Renal cortical epithelial cell (primary cell): Measurements from ENCODE around the gene AGTRAP. TPM values are rescaled to one million over a fixed set of nuclear protein-coding genes. Genes with fewer than 3 reads are reported as not detected.

ENCODE experiments used
- DNase-seq: peaks from one replicate; pipeline ENCODE4 v3.0.0-alpha.2; 2011; ENCODE audit warnings: low read depth
- total RNA-seq: library from RNA; depleted of rRNA; stranded (reverse); fragments of >200 nt; gene quantifications from 2 replicates; pipeline ENCODE4 v1.2.3, GENCODE V29; 2014

AGTRAP gene
- total RNA-seq, 1 donor from 2014 or later: 66.0 TPM

GRCh38 chr1:11761988-11762406 lies 26.1 kb downstream of the AGTRAP start, which contains the start of gene C1orf167:
TSS of gene C1orf167 (plus strand) at chr1:11762193. CDS start at chr1:11764401, 2,208 bp downstream.
- no peak for DNase-seq

DNA sequence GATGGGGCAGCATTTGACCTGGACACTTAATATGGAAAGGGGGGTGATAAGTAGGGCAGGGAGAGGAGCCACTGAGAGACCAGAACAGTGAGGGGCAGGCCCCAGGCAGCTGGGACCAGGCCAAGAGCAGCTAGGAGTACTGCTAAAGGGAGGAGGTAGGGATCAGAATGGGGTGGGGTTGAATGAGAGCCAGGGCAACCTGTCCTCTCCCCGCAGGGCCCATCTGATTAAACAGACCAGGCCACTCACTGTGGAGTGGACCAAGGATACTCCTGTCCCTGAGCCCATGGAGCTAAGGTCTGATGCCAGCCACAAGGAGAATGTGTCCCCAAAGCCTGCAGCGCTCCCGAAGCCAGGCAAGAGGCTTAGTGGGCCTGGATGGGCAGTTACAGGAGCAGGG lies 28.2 kb downstream of the AGTRAP start:
- DNase-seq: no peak

- no peak for DNase-seq
Measured at GRCh38 chr1:11764519-11764918, 28.6 kb downstream of the AGTRAP start.

GRCh38 chr1:11765661-11766428 lies 29.9 kb downstream of the AGTRAP start:
- no peak for DNase-seq

DNA sequence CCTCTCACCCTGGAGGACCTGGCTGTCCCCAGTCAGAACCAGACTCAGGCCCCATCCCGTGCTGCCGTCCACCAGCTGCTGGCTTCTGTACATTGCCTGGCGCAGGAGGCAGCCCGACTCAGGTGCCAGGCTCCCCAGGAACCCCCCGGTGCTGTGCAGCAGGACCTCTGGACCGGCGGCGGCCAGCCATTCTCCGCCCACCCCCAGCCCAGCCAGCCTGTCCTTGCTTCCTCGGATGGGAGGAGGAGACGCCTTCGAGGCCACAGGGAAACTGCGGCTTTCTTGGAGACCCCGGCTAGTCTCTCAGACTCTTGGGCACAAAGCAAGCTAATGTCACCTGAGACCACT lies 30.5 kb downstream of the AGTRAP start:
- no peak for DNase-seq

DNA sequence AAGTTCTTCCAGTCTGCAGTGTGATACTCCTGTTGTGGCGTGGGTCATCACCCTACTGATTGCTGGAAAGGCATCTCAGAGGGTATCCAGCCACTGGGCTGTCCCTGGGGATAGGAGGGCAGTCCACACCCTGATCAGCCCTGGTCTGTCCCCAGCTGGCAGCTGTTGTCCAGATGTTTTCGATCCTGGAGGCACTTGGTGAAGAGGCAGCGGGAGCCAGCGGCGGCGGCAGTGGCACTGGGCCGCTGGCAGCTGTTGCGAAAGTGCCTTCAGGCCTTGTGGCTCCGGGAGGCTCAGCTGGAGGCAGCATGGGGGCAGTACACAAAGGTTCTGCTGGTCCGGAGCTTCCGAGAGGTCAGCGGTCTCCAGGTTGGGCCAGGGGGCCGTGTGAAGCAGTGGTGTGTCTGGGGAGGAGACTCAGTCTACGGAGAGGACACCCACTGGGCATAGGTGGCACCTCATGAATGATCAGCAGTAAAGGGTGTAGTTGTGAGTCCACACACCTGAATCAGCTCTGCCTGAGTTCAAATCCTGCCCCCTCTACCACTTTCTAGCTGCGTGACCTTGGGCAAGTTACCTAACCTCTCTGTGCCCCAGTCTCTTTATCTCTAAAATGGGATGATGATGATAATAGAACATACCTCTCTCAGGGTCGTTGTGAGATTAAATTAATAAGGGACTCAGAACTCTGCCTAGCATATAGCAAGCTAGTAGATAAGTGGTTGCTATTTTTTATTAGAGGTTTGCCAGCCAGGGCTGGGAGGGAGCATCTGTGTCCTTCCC lies 32.2 kb downstream of the AGTRAP start:
- DNase-seq: no peak

GRCh38 chr1:11768821-11769220 lies 32.9 kb downstream of the AGTRAP start:
- DNase-seq: no peak

DNA sequence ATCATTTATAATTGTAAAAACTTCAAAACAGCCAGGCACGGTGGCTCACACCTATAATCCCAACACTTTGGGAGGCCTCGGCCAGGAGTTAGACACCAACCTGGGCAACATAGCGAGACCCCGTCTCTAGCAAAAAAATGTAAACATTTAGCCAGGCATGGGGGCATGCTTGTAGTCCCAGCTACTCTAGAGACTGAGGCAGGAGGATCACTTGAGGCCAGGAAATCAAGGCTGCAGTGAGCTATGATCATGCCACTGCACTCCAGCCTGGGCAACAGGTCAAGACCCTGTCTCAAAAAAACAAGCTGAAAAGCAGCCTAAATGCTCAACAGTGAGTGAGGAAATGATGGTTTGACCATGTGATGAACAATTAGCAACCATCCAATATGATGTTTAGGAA lies 33.3 kb downstream of the AGTRAP start:
- no peak for DNase-seq

DNA sequence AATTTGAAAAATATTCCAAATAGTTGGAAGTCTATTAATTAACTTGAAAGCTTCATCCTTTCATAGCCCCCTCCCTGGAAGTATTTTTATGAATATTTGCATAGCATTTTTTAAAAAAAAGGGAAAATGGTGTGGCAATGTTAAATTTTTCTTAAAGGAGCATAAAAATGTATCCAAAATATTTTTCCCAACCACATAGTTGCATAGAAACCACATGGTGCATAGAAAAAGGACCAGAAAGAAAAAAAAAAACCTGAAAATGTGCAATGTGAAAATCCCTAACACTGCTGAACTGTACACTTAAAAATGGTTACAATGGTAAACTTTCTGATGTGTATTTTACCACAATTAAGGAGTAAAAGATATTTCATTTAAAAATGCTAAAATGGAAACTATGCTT lies 34.1 kb downstream of the AGTRAP start:
- DNase-seq: no peak

GRCh38 chr1:11771481-11772043 lies 35.6 kb downstream of the AGTRAP start:
- DNase-seq: no peak

GRCh38 chr1:11772458-11772857 lies 36.5 kb downstream of the AGTRAP start:
- DNase-seq: no peak

DNA sequence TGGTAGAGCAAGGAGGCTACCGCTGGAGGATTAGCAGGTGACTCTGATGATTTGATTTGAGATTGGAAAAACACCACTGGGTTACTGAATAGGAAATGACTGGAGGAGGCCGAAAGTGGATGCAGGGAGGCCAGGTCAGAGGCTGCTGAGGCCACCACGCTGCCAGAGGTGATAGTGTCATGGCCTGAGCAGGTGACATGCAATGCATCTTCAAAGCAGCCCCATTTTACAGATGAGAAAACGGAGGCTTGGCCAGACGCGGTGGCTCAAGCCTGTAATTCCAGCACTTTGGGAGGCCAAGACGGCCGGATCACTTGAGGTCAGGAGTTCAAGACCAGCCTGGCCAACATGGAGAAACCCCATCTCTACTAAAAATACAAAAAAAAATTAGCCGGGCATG lies 38.8 kb downstream of the AGTRAP start:
- no peak for DNase-seq

DNA sequence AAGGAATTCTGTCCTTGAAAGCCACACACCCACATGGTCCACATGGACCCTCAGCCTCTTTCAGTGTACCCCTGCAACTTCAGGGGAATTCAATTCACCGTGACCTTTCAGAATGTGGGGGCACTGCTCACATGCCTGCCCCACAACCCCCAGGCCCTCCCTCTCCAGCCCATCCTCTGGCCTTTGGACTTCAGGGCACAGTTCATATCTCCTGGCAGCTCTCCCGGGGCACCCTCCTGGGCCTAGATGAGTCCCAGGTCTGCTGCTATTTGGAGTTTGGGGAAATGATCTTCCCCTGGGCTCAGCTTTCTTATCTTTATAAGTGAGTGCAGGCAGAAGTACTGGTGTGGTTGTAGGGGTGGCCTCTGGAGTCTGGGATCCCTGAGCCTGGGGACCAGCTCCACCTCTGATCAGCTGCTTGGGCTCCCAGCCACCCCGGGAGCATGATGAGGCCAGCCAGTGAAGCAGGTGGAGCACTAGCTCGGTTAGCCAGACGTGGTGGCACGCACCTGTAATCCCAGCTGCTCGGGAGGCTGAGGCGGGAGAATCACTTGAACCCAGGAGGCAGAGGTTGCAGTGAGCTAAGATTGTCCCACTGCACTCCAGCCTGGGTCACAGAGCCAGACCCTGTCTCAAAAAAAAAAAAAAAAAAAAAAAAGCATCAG lies 41.9 kb downstream of the AGTRAP start:
- DNase-seq: no peak

GRCh38 chr1:11778336-11778735 lies 42.4 kb downstream of the AGTRAP start:
- DNase-seq: no peak

GRCh38 chr1:11778844-11779623 lies 43.1 kb downstream of the AGTRAP start:
- DNase-seq: no peak

DNA sequence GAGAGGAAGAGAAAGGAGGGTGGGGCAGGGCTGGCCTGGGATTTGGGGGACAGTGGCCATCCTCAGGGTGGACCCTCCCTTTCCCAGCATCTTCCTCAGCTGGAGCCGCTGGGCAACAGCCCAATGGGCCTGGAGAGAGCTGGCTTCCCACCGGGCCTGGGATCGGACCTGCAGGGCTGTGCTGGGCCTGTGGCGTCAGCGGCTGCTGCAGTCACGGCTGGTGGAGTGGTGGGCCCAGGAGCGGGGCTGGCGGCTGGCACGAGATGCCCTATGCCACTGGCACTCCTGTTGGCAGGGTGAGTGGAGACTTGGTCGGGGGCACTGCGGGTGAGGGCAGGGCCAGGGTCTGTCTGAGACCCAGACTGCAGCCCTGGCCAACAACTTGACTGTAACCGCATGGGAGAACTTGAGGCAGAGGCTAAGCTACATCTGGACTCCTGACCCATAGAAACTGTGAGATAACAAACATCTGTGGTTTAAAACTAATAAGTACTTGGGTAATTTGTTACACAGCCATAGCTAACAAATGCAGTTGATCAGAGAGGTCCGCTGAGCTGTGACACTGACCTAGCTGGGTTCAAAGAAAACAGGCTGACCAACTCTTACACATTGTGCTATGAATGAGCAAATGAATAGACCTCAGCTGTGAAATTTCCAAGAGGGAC lies 43.9 kb downstream of the AGTRAP start:
- no peak for DNase-seq

GRCh38 chr1:11780380-11781147 lies 44.6 kb downstream of the AGTRAP start:
- no peak for DNase-seq

DNA sequence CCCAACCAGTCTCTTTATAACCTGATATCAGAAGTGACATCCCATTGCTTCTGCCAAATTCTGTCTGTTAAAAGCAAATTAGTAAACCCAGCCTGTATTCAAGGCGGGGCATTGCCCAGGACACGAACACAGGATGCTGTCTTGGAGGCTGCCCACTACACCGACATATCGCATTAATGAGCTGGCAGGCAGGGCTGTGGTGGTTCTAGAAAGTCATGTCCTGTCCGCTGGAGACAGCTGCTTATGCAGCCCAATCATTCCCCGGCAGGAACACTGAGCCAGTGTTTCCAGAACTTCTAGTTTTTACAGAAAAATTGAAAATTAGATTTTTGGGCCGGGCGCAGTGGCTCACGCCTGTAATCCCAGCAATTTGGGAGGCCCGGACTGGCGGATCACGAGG lies 45.4 kb downstream of the AGTRAP start:
- no peak for DNase-seq

DNA sequence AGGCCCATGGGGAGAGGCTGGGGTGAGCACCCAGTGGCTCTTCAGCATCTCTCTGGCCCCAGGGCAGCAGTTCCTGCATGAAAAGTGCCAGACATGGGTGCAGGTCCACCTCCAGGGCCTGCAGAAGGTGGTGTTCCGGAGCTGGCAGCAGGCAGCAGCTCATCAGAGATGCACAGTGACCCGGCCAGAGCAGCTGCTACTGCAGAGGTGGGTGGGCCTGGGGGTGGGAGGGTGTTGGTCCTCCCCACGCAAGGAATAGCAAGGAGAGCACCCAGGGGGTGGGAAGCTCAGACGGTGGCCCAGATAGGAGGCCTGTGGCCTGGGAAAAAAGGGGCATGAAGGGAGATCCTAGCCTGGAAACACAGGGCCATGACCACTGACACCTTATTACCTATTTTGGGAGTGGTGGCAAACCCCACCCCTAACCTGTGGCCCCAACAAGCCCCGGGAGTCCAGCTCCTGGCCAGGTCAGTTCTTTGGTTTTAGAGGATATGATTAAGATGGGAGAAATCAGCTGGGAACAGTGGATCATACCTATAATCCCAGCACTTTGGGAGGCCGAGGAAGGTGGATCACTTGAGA lies 46.3 kb downstream of the AGTRAP start:
- DNase-seq: no peak

DNA sequence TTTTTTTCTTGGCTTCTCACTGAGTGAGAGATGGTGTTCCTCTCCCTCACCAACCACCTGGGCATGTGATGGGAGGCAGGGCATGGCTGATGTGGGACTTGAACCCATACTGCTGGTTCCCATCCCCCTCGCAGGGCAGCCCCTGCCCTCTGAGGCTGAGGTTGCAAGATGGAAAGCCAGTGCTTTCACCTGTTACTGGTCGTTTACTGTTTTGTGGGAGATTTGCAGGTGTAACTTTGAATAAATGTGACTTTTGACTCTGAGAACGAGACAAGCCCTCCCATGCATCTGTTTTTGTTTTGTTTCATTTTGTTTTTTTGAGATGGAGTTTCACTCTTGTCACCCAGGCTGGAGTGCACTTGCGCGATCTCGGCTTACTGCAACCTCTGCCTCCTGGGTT lies 47.6 kb downstream of the AGTRAP start:
- DNase-seq: no peak
